HCT116 (cell line): Measurements from ENCODE around the gene COX20. TPM values are rescaled to one million over a fixed set of nuclear protein-coding genes. Genes with fewer than 3 reads are reported as not detected.
A peak's percentile ranks its signal among the peaks of the same experiment; 100 is the strongest.

Experiments used
- ATAC-seq: fragments of 200-7000 bp; cut with Tn5 transposase; 2 replicates; pipeline ENCODE4 v1.9.1; 2020; ENCODE audit warnings: mild to moderate bottlenecking, moderate library complexity
- BruUV-seq: library from RNA; stranded (reverse); fragments of 400-500 nt; replicated peaks from 2 replicates; lab custom pipeline; 2021; lab: Mats Ljungman, UMichigan
- CTCF ChIA-PET: fragments of 300-600 bp; sonication (Branson Sonifier 250); formaldehyde crosslinking; loops from one replicate; lab custom pipeline; 2021; ENCODE audit warnings: antibody characterized with exemption; lab: Charles Lee
- POLR2A ChIA-PET: fragments of 300-600, 350-600 bp; sonication (Branson Sonifier 250); formaldehyde crosslinking; loops from one replicate; lab custom pipeline; 2021; ENCODE audit warnings: antibody characterized with exemption; lab: Charles Lee
- RAD21 ChIA-PET, 2 experiments: fragments of 300-600 bp; sonication (Branson Sonifier 250); formaldehyde crosslinking; loops; one replicate each; lab custom pipeline; 2023; ENCODE audit warnings: low total read pairs in 2 of 2; ENCODE audit not compliant: uncharacterized antibody in 2 of 2, unreplicated experiment in 2 of 2, low non-redundant PET in 1 of 2; lab: Charles Lee
- DNase-seq: peaks from one replicate; pipeline ENCODE4 v3.0.0-alpha.2; 2010; ENCODE audit warnings: low read depth, low spot score
- H2AFZ ChIP-seq: fragments of 200-600 bp; shearing (Covaris generic), sonication (generic); 2 replicates; pipeline ENCODE4 v1.6.1; 2017; ENCODE audit warnings: low read depth, mixed run types, mixed read lengths, antibody characterized with exemption, low read length; ENCODE audit not compliant: poor library complexity, severe bottlenecking
- H3K27ac ChIP-seq: 2 replicates; pipeline ENCODE4 v1.5.1; 2012; ENCODE audit warnings: low read depth, low read length
- H3K27me3 ChIP-seq: fragments of 200-600 bp; sonication (generic); 2 replicates; pipeline ENCODE4 v1.6.1; 2016; ENCODE audit warnings: mixed run types, low read length, mixed read lengths; ENCODE audit not compliant: insufficient read depth
- H3K36me3 ChIP-seq, 2 experiments: fragments of 200-500 bp in 1 of 2; fragments of 200-600 bp in 1 of 2; sonication (Bioruptor generic) in 1 of 2; sonication (generic) in 1 of 2; 2 replicates each; pipeline versions ENCODE4 v1.5.1 to v1.6.1; 2014 to 2016; ENCODE audit warnings: low read length in 2 of 2, inconsistent platforms in 1 of 2, mixed read lengths in 1 of 2, mixed run types in 1 of 2; ENCODE audit not compliant: insufficient read depth in 2 of 2, control insufficient read depth in 1 of 2
- H3K4me1 ChIP-seq, 2 experiments: fragments of 200-600 bp in 1 of 2; sonication (generic) in 1 of 2; 2 replicates each; pipeline versions ENCODE4 v1.5.1 to v1.6.1; 2012 to 2017; ENCODE audit warnings: low read length in 2 of 2, inconsistent platforms in 1 of 2, mild to moderate bottlenecking in 1 of 2, mixed read lengths in 1 of 2, mixed run types in 1 of 2, moderate library complexity in 1 of 2; ENCODE audit not compliant: insufficient read depth in 2 of 2, control insufficient read depth in 1 of 2
- H3K4me2 ChIP-seq: fragments of 200-600 bp; sonication (generic); 2 replicates; pipeline ENCODE4 v1.6.1; 2017; ENCODE audit warnings: mixed run types, low read length, mixed read lengths
- H3K4me3 ChIP-seq, 2 experiments: fragments of 200-600 bp in 1 of 2; sonication (generic) in 1 of 2; replicated peaks in 1 of 2; 2 replicates each; pipeline ENCODE4 v1.5.1; 2011 to 2016; ENCODE audit warnings: low read length in 2 of 2, control low read depth in 1 of 2, low read depth in 1 of 2, mild to moderate bottlenecking in 1 of 2, mixed read lengths in 1 of 2, mixed run types in 1 of 2
- H3K79me2 ChIP-seq: fragments of 200-600 bp; sonication (generic); 2 replicates; pipeline ENCODE4 v1.6.1; 2017; ENCODE audit warnings: mild to moderate bottlenecking, mixed run types, low read length, moderate library complexity, mixed read lengths; ENCODE audit not compliant: insufficient read depth
- H3K9ac ChIP-seq: fragments of 200-600 bp; sonication (generic); 2 replicates; pipeline ENCODE4 v1.6.1; 2016; ENCODE audit warnings: low read length, mixed read lengths
- H3K9me2 ChIP-seq: fragments of 200-600 bp; sonication (generic), shearing (Covaris generic); 2 replicates; pipeline ENCODE4 v1.6.1; 2017; ENCODE audit warnings: mixed run types, mild to moderate bottlenecking, moderate library complexity; ENCODE audit not compliant: insufficient read depth
- H3K9me3 ChIP-seq, 2 experiments: fragments of 200-500 bp in 1 of 2; fragments of 200-600 bp in 1 of 2; sonication (Bioruptor generic) in 1 of 2; sonication (generic) in 1 of 2; 2 replicates each; pipeline ENCODE4 v1.6.1; 2014 to 2017; ENCODE audit warnings: low read length in 2 of 2, mixed read lengths in 2 of 2, inconsistent platforms in 1 of 2, low read depth in 1 of 2, mild to moderate bottlenecking in 1 of 2, mixed run types in 1 of 2, moderate library complexity in 1 of 2; ENCODE audit not compliant: control insufficient read depth in 1 of 2, insufficient read depth in 1 of 2
- H4K20me1 ChIP-seq: fragments of 200-600 bp; sonication (generic), shearing (Covaris generic); 2 replicates; pipeline ENCODE4 v1.6.1; 2017; ENCODE audit warnings: mixed run types, mild to moderate bottlenecking, moderate library complexity; ENCODE audit not compliant: insufficient read depth
- CBX3 ChIP-seq: IDR thresholded peaks from 2 replicates; pipeline ENCODE4 v1.6.1; 2012; ENCODE audit warnings: low read depth
- CEBPB ChIP-seq: IDR thresholded peaks from 2 replicates; pipeline ENCODE4 v1.6.1; 2012; ENCODE audit warnings: low read depth
- CTCF ChIP-seq, 3 experiments: fragments of 200-600 bp in 1 of 3; sonication (generic) in 1 of 3; IDR thresholded peaks in 2 of 3; conservative IDR thresholded peaks in 1 of 3; 2 replicates each; pipeline ENCODE4 v1.5.1; 2012 to 2017; ENCODE audit warnings: low read depth in 2 of 3, low read length in 2 of 3, antibody characterized with exemption in 1 of 3, borderline replicate concordance in 1 of 3, control low read depth in 1 of 3, mild to moderate bottlenecking in 1 of 3, mixed read lengths in 1 of 3, mixed run types in 1 of 3, moderate library complexity in 1 of 3; ENCODE audit not compliant: insufficient read depth in 1 of 3
- FOSL1 ChIP-seq: IDR thresholded peaks from 2 replicates; pipeline ENCODE4 v1.6.1; 2012; ENCODE audit warnings: low read depth
- MAX ChIP-seq: IDR thresholded peaks from 2 replicates; pipeline ENCODE4 v1.6.1; 2012
- RAD21 ChIP-seq: IDR thresholded peaks from 2 replicates; pipeline ENCODE4 v1.6.1; 2012; ENCODE audit warnings: low read depth, mild to moderate bottlenecking
- TCF7L2 ChIP-seq: IDR thresholded peaks from 2 replicates; pipeline ENCODE4 v1.7.0; 2011; ENCODE audit warnings: borderline replicate concordance, inconsistent platforms; ENCODE audit not compliant: insufficient read depth, insufficient read length; ENCODE audit errors: extremely low read depth
- ZBTB33 ChIP-seq: IDR thresholded peaks from 2 replicates; pipeline ENCODE4 v1.6.1; 2011; ENCODE audit warnings: mild to moderate bottlenecking, low read length, moderate library complexity; ENCODE audit not compliant: insufficient replicate concordance; ENCODE audit errors: extremely low read depth
- intact Hi-C: fragments of 100-400 bp; cut with micrococcal nuclease; formaldehyde crosslinking; loops from 2 replicates; pipeline ENCODE4 v1.10.0; 2022
- total RNA-seq: library from RNA; stranded (reverse); gene quantifications from one replicate; pipeline ENCODE4 v1.2.1, GENCODE V29; 2021; ENCODE audit not compliant: unreplicated experiment

The COX20 gene
- total RNA-seq, 1 experiment from 2014 or later = 48.1 TPM

GRCh38 chr1:244801246-244801645, 34.2 kb upstream of the COX20 start:
- peak overlapping the region; percentile 60 for H3K4me2 ChIP-seq
- no TSS peak for BruUV-seq
- no peaks in the 10 kb centered on the region for H3K9me3 ChIP-seq
- H3K4me3 ChIP-seq = 0 out of 4 replicates have a peak overlapping the region, but pooled peaks of 1 of the 2 experiments have one; percentile 19
- no peaks in the 10 kb centered on the region for H3K9me2 ChIP-seq
- no peak overlapping the region for H3K27ac ChIP-seq
- RAD21 ChIA-PET = interaction anchor here (0.6 to 2.2 kb wide), 3 partner anchors 33 to 241 kb away, joined by 3 to 11 read pairs (median 6); no protein-coding TSS in a partner anchor
- no peaks in the 10 kb centered on the region for H4K20me1 ChIP-seq
- POLR2A ChIA-PET = interaction anchor here (0.9 kb wide), 1 partner anchor 201 kb away, joined by 3 read pairs; no protein-coding TSS in a partner anchor
- no peaks in the 10 kb centered on the region for H3K36me3 ChIP-seq
- peak; percentile 56 for DNase-seq
- peaks cover 7 to 9% of the 10 kb centered on the region in 2 experiments; a peak in 3 of 4 replicates for H3K4me1 ChIP-seq
- CTCF ChIA-PET = interaction anchor here (0.6 to 2.1 kb wide), 10 partner anchors 11 to 580 kb away, joined by 3 to 26 read pairs (median 4); partner anchors contain the start of gene COX20
- ATAC-seq = peak; percentile 82
- peak overlapping the region; percentile 96 for H2AFZ ChIP-seq
- TF ChIP-seq RAD21 (peak; percentile 88), CBX3 (peak; percentile 44; the same call in 1 of the 2 replicates), CTCF (IDR thresholded peaks at IDR 0.05 in 2 of 3, conservative IDR thresholded peaks at IDR 0.05 in 1 of 3; ENCODE audit: borderline replicate concordance in 1 of 3, insufficient read depth in 1 of 3, low read depth in 2 of 3, low read length in 2 of 3) (peak; percentile 61 to 85 (median 77)), MAX (peak; percentile 42; the same call in 1 of the 2 replicates), TCF7L2 (peak; percentile 91), CEBPB (peak; percentile 79), ZBTB33 (no peak), FOSL1 (no peak)
- intact Hi-C loops = loop anchor here (1.0 kb wide), 1 partner anchor 241 kb away; no protein-coding TSS in a partner anchor
- no peak overlapping the region for H3K9ac ChIP-seq
- H3K27me3 ChIP-seq = no peaks in the 10 kb centered on the region
- H3K79me2 ChIP-seq = no peaks in the 10 kb centered on the region
